ENCODE results near the gene SHCBP1L. TPM values are rescaled to one million over a fixed set of nuclear protein-coding genes. Genes with fewer than 3 reads are reported as not detected.

SHCBP1L gene
- total and polyA plus RNA-seq, 9 of the 15 experiments (the other 6 are each of a cell fraction or from before 2014, with no cell fraction given) = not detected

DNA sequence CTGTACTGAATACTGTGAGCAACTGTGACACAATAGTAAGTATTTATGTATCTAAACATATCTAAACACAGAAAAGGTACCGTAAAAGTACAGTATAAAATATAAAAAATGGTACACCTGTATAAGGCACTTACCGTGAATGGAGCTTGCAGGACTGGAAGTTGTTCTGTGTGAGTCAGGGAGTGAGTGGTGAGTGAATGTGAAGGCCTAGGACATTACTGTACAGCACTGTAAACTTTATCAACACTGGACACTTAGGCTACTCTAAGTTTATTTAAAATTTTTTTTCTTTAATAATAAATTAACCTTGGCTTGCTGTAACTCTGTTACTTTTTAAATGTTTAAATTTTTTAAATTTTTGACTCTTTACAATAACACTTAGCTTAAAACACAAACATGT is 24.5 kb upstream of the SHCBP1L start:
- ChIA-PET CTCF (ENCODE audit: low intra/inter-chr PET ratio) (no interaction called here), POLR2A (interaction anchor here (0.6 to 0.8 kb wide), 3 partner anchors 10 to 866 kb away, joined by 3 read pairs; no protein-coding TSS in a partner anchor)
- ATAC-seq = peak; percentile 48; the same call in 2 of the 3 replicates
- TF ChIP-seq, protein P1, sequence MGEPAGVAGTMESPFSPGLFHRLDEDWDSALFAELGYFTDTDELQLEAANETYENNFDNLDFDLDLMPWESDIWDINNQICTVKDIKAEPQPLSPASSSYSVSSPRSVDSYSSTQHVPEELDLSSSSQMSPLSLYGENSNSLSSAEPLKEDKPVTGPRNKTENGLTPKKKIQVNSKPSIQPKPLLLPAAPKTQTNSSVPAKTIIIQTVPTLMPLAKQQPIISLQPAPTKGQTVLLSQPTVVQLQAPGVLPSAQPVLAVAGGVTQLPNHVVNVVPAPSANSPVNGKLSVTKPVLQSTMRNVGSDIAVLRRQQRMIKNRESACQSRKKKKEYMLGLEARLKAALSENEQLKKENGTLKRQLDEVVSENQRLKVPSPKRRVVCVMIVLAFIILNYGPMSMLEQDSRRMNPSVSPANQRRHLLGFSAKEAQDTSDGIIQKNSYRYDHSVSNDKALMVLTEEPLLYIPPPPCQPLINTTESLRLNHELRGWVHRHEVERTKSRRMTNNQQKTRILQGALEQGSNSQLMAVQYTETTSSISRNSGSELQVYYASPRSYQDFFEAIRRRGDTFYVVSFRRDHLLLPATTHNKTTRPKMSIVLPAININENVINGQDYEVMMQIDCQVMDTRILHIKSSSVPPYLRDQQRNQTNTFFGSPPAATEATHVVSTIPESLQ (CRISPR knock-in tag; IDR thresholded peaks at IDR 0.05) = no peak
- TF ChIP-seq, protein P2, sequence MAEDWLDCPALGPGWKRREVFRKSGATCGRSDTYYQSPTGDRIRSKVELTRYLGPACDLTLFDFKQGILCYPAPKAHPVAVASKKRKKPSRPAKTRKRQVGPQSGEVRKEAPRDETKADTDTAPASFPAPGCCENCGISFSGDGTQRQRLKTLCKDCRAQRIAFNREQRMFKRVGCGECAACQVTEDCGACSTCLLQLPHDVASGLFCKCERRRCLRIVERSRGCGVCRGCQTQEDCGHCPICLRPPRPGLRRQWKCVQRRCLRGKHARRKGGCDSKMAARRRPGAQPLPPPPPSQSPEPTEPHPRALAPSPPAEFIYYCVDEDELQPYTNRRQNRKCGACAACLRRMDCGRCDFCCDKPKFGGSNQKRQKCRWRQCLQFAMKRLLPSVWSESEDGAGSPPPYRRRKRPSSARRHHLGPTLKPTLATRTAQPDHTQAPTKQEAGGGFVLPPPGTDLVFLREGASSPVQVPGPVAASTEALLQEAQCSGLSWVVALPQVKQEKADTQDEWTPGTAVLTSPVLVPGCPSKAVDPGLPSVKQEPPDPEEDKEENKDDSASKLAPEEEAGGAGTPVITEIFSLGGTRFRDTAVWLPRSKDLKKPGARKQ (CRISPR knock-in tag; IDR thresholded peaks at IDR 0.05) = no peak
- TF ChIP-seq TEAD4 (IDR thresholded peaks at IDR 0.05; ENCODE audit: low read length) (no peak), TEAD4 (CRISPR knock-in tag; IDR thresholded peaks at IDR 0.05; ENCODE audit: borderline replicate concordance) (no peak), MXI1 (IDR thresholded peaks at IDR 0.05; ENCODE audit: low read depth, low read length) (no peak), ZNF668 (CRISPR knock-in tag; IDR thresholded peaks at IDR 0.05) (no peak), MTA1 (IDR thresholded peaks at IDR 0.05; ENCODE audit: borderline replicate concordance) (no peak), NFIC (IDR thresholded peaks at IDR 0.05) (no peak), KLF10 (CRISPR knock-in tag; IDR thresholded peaks at IDR 0.05) (no peak), EWSR1 (IDR thresholded peaks at IDR 0.05; ENCODE audit: borderline replicate concordance, low read depth, partially characterized antibody) (no peak), SIX5 (IDR thresholded peaks at IDR 0.05; ENCODE audit: borderline replicate concordance in 1 of 2, insufficient read depth in 1 of 2, low read depth in 1 of 2, low read length in 2 of 2) (no peak), FOXA3 (CRISPR knock-in tag; conservative IDR thresholded peaks at IDR 0.05 in 1 of 2, IDR thresholded peaks at IDR 0.05 in 1 of 2) (no peak)
- TF ChIP-seq, protein P3, sequence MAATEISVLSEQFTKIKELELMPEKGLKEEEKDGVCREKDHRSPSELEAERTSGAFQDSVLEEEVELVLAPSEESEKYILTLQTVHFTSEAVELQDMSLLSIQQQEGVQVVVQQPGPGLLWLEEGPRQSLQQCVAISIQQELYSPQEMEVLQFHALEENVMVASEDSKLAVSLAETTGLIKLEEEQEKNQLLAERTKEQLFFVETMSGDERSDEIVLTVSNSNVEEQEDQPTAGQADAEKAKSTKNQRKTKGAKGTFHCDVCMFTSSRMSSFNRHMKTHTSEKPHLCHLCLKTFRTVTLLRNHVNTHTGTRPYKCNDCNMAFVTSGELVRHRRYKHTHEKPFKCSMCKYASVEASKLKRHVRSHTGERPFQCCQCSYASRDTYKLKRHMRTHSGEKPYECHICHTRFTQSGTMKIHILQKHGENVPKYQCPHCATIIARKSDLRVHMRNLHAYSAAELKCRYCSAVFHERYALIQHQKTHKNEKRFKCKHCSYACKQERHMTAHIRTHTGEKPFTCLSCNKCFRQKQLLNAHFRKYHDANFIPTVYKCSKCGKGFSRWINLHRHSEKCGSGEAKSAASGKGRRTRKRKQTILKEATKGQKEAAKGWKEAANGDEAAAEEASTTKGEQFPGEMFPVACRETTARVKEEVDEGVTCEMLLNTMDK (IDR thresholded peaks at IDR 0.05; ENCODE audit: borderline replicate concordance, insufficient read depth, low read depth, low read length, poor library complexity, severe bottlenecking) = no peak
- TF ChIP-seq, protein P4, sequence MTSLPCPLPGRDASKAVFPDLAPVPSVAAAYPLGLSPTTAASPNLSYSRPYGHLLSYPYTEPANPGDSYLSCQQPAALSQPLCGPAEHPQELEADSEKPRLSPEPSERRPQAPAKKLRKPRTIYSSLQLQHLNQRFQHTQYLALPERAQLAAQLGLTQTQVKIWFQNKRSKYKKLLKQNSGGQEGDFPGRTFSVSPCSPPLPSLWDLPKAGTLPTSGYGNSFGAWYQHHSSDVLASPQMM (CRISPR knock-in tag; IDR thresholded peaks at IDR 0.05) = no peak
- TF ChIP-seq, protein P5, sequence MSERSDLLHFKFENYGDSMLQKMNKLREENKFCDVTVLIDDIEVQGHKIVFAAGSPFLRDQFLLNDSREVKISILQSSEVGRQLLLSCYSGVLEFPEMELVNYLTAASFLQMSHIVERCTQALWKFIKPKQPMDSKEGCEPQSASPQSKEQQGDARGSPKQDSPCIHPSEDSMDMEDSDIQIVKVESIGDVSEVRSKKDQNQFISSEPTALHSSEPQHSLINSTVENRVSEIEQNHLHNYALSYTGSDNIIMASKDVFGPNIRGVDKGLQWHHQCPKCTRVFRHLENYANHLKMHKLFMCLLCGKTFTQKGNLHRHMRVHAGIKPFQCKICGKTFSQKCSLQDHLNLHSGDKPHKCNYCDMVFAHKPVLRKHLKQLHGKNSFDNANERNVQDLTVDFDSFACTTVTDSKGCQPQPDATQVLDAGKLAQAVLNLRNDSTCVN (CRISPR knock-in tag; IDR thresholded peaks at IDR 0.05) = no peak

More for the DNA sequence above, 24.5 kb upstream of the SHCBP1L start:
- Histone ChIP-seq H3K79me2 (ENCODE audit: control insufficient read depth, insufficient read depth, low read length) (no peaks in the 10 kb centered on the region), H4K20me1 (replicated peaks; ENCODE audit: control insufficient read depth, insufficient read depth, low read length) (no peaks in the 10 kb centered on the region), H3K4me1 (replicated peaks in 1 of 2; ENCODE audit: control insufficient read depth in 2 of 2, insufficient read depth in 2 of 2, low read length in 2 of 2) (no peaks in the 10 kb centered on the region), H3K36me3 (ENCODE audit: control insufficient read depth, insufficient read depth, low read length) (no peaks in the 10 kb centered on the region), H3K27me3 (ENCODE audit: control insufficient read depth in 2 of 2, insufficient read depth in 2 of 2, low read length in 2 of 2) (peaks cover 7% of the 10 kb centered on the region in 2 experiments; a peak in 3 of 5 replicates), H2AFZ (ENCODE audit: low read depth, low read length) (no peak overlapping the region), H3K27ac (ENCODE audit: extremely low read depth, low read depth, low read length) (no peak overlapping the region), H3K4me3 (no peak overlapping the region), H3K4me2 (ENCODE audit: insufficient read depth, low read length) (no peak overlapping the region), H3K9me1 (ENCODE audit: control insufficient read depth, insufficient read depth, low read length) (no peaks in the 10 kb centered on the region), H3K9ac (ENCODE audit: insufficient read depth in 1 of 2, low read depth in 2 of 2, low read length in 2 of 2) (no peak overlapping the region), H3K9me3 (replicated peaks; ENCODE audit: control insufficient read depth, insufficient read depth, low read depth, low read length) (no peaks in the 10 kb centered on the region)
- in situ Hi-C loops (cut with MboI) (no loop called here), intact Hi-C loops (cut with micrococcal nuclease) (no loop called here)
- no peak for DNase-seq (ENCODE audit: extremely low read depth in 1 of 4, low spot score in 3 of 4)
- FAIRE-seq = no peak
- BruUV-seq (replicated peaks) = no TSS peak
- 6% methylated on average over 2 of the region's 2 CpGs for WGBS (ENCODE audit: insufficient coverage, low coverage, missing lambda C conversion rate)

Data from K562 (cell line).